Subcutaneous adipose tissue (tissue), 4 donors: ENCODE data around the gene SLC35E2B. TPM values are rescaled to one million over a fixed set of nuclear protein-coding genes. Genes with fewer than 3 reads are reported as not detected.

ENCODE experiments used
- CTCF ChIP-seq: fragments of 450-650 bp; IDR thresholded peaks from one replicate; pipeline ENCODE4 v1.5.1; 2016; ENCODE audit warnings: low read depth, mild to moderate bottlenecking, control low read depth, antibody characterized with exemption, moderate library complexity
- total RNA-seq, 4 donors: library from RNA; depleted of rRNA; stranded (reverse); fragments of >200 nt; gene quantifications; one replicate each; pipeline ENCODE4 v1.1.0, GENCODE V29; 2016

Gene SLC35E2B
- total RNA-seq, 4 donors from 2014 or later, result 31.3 to 45.2 (median 36.5) TPM

- no peak for TF ChIP-seq CTCF
Measured at GRCh38 chr1:1684031-1684681, 8.4 kb downstream of the SLC35E2B start.

GRCh38 chr1:1683104-1683905, 9.3 kb downstream of the SLC35E2B start:
- TF ChIP-seq CTCF, result no peak

GRCh38 chr1:1680912-1681273, 11.7 kb downstream of the SLC35E2B start:
- TF ChIP-seq CTCF, result no peak

- TF ChIP-seq CTCF, result no peak
Measured at GRCh38 chr1:1680031-1680911, 12.3 kb downstream of the SLC35E2B start.

- no peak for TF ChIP-seq CTCF
Measured at GRCh38 chr1:1678581-1679380, 13.8 kb downstream of the SLC35E2B start.

- TF ChIP-seq CTCF, result no peak
Measured at GRCh38 chr1:1677718-1678580, 14.6 kb downstream of the SLC35E2B start.
